ENCODE results near the gene DDX3X. TPM values are rescaled to one million over a fixed set of nuclear protein-coding genes. Genes with fewer than 3 reads are reported as not detected.
"Not testable (repeated sequence)": the region's sequence is repeated elsewhere in the genome, so short reads cannot be mapped to it uniquely, and the experiment has no call there.

DDX3X gene
- total RNA-seq, 1 experiment from 2014 or later, result 209 TPM

DNA sequence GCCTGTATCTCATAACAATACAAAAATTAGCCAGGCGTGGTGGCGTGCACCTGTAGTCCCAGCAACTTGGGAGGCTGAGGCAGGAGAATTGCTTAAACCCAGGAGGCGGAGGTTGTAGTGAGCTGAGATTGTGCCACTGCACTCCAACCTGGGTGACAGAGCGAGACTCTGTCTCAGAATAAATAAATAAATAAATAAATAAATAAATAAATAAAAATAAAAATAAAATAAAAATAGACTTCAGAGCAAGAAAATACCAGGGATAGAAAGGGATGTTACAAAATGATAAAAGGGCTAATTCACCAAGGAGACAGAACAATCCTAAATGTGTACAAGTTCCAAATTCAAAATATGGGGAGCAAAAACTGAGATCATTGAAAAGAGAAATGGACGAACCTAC, 37.6 kb downstream of the DDX3X start:
- not testable (repeated sequence) for DNase-seq (ENCODE audit: low read depth)

DNA sequence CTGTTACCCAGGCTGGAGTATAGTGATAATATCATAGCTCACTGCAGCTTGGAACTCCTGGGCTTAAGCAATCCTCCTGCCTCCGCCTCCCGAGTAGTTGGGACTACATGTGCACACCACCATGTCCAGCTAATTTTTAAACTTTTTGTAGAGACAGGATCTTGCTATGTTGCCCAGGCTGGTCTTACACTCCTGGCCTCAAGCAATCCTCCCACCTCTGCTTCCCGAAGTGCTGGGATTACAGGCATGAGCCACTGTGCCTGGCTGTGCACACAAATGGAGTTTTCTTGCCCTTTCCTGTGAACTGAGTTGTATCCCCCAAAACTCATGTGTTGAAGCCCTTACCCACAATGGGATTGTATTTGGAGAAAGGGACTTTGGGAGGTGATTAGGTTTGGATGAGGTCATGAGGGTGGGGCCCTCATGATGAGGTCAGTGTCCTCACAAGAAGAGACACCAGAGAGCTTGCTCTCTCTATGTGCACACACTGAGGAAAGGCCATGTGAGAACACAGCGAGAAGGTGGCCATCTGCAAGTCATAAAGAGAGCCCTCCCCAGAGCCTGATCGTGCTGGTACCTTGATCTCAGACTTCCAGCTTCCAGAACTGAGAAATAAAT, 40.1 kb downstream of the DDX3X start:
- DNase-seq (ENCODE audit: low read depth), result no peak

- no peak for DNase-seq (ENCODE audit: low read depth)
These were observed 43.7 kb downstream of the DDX3X start for GRCh38 chrX:41377624-41378023.

GRCh38 chrX:41381685-41382084, 47.7 kb downstream of the DDX3X start:
- peak; percentile 98 for DNase-seq (ENCODE audit: low read depth)

GRCh38 chrX:41382714-41383645, 49.0 kb downstream of the DDX3X start:
- peak; percentile 76 for DNase-seq (ENCODE audit: low read depth)

DNA sequence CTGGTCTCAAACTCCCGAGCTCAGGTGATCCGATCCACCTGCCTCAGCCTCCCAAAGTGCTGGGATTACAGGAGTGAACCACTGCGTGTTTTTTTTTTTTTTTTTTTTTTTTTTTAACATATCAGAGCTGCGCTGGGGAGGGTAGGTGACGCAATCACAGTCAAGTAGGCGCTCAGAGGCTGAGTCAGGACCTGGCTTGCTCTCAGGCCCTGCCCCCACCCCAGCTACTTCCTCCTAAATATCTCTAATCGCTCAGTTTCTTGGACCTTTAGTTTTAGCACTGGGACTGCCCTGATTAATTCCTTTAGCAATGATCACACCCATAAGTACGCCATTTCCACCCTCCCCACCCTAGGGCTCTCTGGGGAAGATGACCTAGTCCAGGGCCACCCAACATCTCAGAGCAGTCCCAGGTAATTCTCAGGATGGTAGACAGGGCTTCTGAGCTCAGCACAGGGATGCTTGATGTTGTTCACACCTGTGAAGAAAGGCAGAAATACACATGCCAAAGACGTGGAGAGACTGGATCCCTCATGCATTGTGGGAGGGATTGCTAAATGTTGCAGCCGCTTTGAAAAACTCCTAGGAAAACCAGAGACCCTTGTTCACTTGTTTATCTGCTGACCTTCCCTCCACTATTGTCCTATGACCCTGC, 50.2 kb downstream of the DDX3X start:
- DNase-seq (ENCODE audit: low read depth), result peak; percentile 89

GRCh38 chrX:41386222-41386990, 52.4 kb downstream of the DDX3X start:
- DNase-seq (ENCODE audit: low read depth), result no peak

DNA sequence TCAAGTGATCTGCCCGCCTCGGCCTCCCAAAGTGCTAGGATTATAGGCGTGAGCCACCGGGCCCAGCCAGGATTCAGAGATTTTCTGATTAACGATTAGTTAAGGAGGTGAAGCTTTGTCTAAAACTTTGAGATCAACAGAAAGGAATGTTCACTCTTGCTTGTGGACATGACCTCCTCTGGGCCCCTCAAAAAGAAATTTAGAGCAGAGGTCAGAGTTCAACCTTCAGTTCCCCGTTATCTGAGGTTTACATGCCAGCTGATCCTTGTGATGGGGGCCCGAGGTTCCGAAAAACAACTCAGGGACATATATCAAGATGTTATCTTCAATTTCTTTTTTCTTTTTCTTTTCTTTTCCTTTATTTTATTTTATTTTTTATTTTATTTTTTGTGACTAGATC, 54.6 kb downstream of the DDX3X start:
- no peak for DNase-seq (ENCODE audit: low read depth)

DNA sequence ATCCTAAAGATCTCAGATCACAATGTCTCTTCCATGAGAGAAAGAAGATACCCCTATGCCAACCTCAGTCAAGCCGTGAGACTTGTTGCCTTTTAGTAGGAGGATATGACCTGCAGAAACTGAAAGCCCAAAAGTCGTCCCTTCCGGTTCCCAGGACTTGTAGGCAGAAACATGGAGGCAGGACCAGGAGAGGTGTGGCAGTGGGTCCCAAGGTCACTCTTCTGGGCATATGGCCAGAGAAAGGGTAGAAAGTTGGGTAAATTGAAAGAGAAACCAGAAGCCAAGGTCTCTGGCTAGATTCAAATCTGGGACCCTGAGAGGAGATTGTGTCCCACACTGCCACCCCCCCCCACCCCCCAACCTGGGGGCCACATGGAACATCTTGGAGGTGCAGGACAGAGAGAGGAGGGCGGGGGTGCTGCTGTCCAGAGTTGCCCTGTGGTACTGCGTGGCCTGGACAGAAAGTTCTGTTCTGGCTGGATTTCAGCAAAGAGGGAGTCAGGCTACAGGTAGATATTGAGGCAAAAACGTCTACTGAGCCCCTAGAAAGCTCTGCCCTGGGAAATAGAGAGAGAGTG, 55.4 kb downstream of the DDX3X start:
- peak; percentile 30 for DNase-seq (ENCODE audit: low read depth)

GRCh38 chrX:41390576-41390975, 56.6 kb downstream of the DDX3X start:
- DNase-seq (ENCODE audit: low read depth), result not testable (repeated sequence)

DNA sequence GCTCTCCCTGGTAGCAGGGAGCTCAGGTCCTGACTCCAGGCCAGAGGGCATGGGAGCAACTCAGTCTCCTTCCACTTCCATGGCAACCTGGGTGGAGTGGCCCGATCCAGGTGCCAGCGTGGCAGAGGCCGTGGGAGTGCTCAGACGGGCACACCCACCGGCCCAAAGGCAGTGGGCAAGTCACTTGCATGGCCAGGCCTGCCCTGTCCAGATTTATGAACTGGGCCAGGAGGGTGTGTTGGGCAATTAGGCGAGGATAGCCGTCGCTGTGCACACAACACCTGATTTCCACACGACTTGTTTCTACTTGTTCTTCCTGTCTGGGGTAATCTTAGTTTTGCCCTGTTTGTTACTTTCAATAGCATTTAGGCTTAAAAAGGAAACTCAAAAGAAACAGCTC, 57.6 kb downstream of the DDX3X start:
- no peak for DNase-seq (ENCODE audit: low read depth)

- no peak for DNase-seq (ENCODE audit: low read depth)
These were observed 60.3 kb downstream of the DDX3X start for GRCh38 chrX:41394293-41394692.

DNA sequence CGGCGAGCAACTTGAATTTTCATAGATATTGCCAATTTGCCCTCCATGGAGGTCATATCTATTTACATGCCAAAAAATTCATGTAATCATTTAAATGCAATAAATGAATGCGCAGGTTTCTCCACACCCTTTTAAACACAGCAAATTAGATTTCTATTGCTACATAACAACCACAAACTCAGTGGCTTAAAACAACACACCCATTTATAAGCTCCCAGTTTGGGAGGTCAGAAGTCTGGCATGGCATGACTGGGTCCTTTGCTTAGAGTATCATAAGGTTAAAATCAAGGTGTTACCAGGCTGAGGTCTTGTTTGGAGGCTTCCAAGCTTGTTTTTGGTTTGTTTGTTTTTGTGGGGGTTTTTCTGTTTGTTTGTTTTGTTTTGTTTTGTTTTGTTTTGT, 63.3 kb downstream of the DDX3X start:
- no peak for DNase-seq (ENCODE audit: low read depth)

- no peak for DNase-seq (ENCODE audit: low read depth)
These were observed 63.8 kb downstream of the DDX3X start for GRCh38 chrX:41397768-41398167.

DNA sequence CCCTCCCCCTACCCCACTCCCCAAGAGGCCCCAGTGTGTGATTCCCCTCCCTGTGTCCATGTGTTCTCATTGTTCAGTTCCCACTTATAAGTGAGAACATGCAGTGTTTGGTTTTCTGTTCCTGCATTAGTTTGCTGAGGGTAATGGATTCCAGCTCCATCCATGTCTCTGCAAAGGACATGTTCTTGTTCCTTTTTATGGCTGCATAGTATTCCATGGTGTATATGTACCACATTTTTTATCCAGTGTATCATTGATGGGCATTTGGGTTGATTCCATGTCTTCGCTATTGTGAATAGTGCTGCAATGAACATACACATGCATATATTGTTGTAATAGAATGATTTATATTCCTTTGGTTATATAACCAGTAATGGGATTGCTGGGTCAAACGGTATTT, 68.6 kb downstream of the DDX3X start:
- not testable (repeated sequence) for DNase-seq (ENCODE audit: low read depth)

DNA sequence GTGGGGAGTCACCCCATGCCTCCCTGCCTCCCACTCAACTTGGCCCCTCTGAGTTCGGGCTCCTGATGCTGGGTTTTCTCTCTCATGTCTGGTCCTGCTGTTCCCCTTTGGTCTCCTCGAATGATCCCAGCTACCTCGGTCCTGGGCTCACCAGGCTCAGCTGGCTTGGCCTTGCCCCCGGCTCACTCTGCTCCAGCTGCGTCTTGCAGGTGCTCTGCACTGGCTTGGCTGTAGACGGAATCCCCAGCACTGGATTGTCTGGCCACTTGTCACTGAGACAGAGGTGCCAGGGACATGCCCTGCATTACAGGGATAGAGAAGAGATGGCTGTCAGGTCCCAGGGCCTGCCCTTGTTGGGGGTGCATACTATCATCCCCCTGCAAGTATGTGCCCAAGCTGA, 71.6 kb downstream of the DDX3X start:
- no peak for DNase-seq (ENCODE audit: low read depth)

- peak; percentile 83 for DNase-seq (ENCODE audit: low read depth)
These were observed 72.2 kb downstream of the DDX3X start for GRCh38 chrX:41406201-41406600.

DNA sequence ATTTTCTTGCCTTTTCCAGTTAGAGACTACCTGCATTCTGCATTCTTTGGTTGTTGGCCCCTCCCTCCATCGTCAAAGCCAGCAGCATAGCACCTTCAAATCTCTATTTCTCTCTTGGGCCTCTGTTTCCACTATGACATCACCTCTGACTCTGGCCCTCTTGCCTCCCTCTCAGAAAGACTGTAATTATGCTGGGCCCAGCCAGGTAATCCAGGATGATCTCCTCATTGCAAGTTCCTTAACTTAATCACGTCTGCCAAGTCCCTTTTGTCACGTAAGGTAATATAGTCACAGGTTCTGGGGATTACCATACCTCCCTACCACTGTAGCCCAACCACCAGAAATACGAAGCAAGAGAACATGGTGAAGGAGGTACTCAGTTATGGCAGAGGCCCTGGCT, 73.9 kb downstream of the DDX3X start:
- no peak for DNase-seq (ENCODE audit: low read depth)

GRCh38 chrX:41408576-41408975, 74.6 kb downstream of the DDX3X start:
- no peak for DNase-seq (ENCODE audit: low read depth)

- DNase-seq (ENCODE audit: low read depth), result no peak
These were observed 75.0 kb downstream of the DDX3X start for GRCh38 chrX:41409006-41409405.

DNA sequence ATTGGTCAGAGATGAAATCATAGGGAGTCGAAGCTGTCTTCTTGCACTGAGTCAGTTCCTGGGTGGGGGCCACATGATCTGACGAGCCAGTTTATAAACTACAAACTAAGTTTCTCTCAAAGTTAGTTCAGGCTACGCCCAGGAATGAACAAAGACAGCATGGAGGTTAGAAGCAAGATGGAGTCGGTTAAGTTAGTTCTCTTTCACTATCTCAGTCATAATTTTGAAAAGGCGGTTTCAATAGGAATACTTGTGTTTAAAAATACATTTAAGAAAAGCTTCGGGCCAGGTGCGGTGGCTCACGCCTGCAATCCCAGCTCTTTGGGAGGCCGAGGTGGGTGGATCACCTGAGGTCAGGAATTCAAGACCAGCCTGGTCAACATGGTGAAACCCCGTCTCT, 77.3 kb downstream of the DDX3X start:
- not testable (repeated sequence) for DNase-seq (ENCODE audit: low read depth)

All from M059J (cell line).